Gastroesophageal sphincter (tissue), 4 donors: ENCODE data around the gene TTC13. TPM values are rescaled to one million over a fixed set of nuclear protein-coding genes. Genes with fewer than 3 reads are reported as not detected.

Experiments used
- ATAC-seq: fragments of 150-250 bp; one replicate; pipeline ENCODE4 v1.9.1; 2016; ENCODE audit warnings: mild to moderate bottlenecking, moderate library complexity
- H3K27ac ChIP-seq, 4 donors: fragments of 200-600 bp; sonication (generic) in 3 of 4; 1 replicate in 3 of 4; 2 replicates in 1 of 4; pipeline ENCODE4 v1.5.1; 2016 to 2019
- H3K27me3 ChIP-seq: fragments of 200-600 bp; sonication (generic); one replicate; pipeline ENCODE4 v1.5.1; 2019
- H3K36me3 ChIP-seq, 2 donors: fragments of 200-600 bp; sonication (generic); one replicate each; pipeline ENCODE4 v1.5.1; 2019; ENCODE audit warnings: control low read depth in 1 of 2
- H3K4me1 ChIP-seq, 3 donors: fragments of 200-600 bp; sonication (generic); 1 replicate in 2 of 3; 2 replicates in 1 of 3; pipeline ENCODE4 v1.5.1; 2016 to 2019; ENCODE audit warnings: control low read depth in 2 of 3
- H3K4me3 ChIP-seq, 2 donors: fragments of 200-600 bp; sonication (generic); one replicate each; pipeline ENCODE4 v1.5.1; 2019; ENCODE audit warnings: mild to moderate bottlenecking in 1 of 2, moderate library complexity in 1 of 2
- H3K9me3 ChIP-seq, 3 donors: fragments of 200-600 bp; sonication (generic); one replicate each; pipeline ENCODE4 v1.5.1; 2017 to 2019; ENCODE audit warnings: control low read depth in 2 of 3
- EP300 ChIP-seq: sonication (generic); formaldehyde crosslinking; IDR thresholded peaks from one replicate; pipeline ENCODE4 v1.6.1; 2017; ENCODE audit warnings: antibody characterized with exemption, mild to moderate bottlenecking
- POLR2A ChIP-seq, 2 donors: fragments of 450-650 bp; IDR thresholded peaks; one replicate each; pipeline ENCODE4 v1.6.1; 2017; ENCODE audit warnings: antibody characterized with exemption in 2 of 2, mild to moderate bottlenecking in 2 of 2, moderate library complexity in 1 of 2
- POLR2AphosphoS5 ChIP-seq: sonication (generic); formaldehyde crosslinking; IDR thresholded peaks from one replicate; pipeline ENCODE4 v1.6.1; 2017; ENCODE audit warnings: antibody characterized with exemption
- WGBS, 2 donors: methylation state at CpG; one replicate each; pipeline ENCODE4 v1.1.5; 2018; ENCODE audit warnings: low coverage in 1 of 2; 5-methylcytosine and 5-hydroxymethylcytosine counted together
- small RNA-seq, 4 donors: library from RNA; depleted of rRNA; stranded (forward); fragments of <200 nt; gene quantifications; one replicate each; pipeline ENCODE3, GENCODE V24; 2016
- total RNA-seq, 4 donors: library from RNA; depleted of rRNA; stranded (reverse); fragments of >200 nt; gene quantifications; one replicate each; pipeline ENCODE4 v1.1.0, GENCODE V29; 2016
- TF ChIP-seq, protein P1 (sequence below), 4 experiments: fragments of 200-600 bp in 2 of 4; fragments of 450-650 bp in 2 of 4; sonication (generic) in 1 of 4; IDR thresholded peaks; one replicate each; pipeline ENCODE4 v1.5.1; 2017 to 2019; ENCODE audit warnings: antibody characterized with exemption in 4 of 4, mild to moderate bottlenecking in 2 of 4, moderate library complexity in 2 of 4

The TTC13 gene
- total RNA-seq, 4 donors from 2014 or later, result 9.6 to 24.4 (median 13.7) TPM

DNA sequence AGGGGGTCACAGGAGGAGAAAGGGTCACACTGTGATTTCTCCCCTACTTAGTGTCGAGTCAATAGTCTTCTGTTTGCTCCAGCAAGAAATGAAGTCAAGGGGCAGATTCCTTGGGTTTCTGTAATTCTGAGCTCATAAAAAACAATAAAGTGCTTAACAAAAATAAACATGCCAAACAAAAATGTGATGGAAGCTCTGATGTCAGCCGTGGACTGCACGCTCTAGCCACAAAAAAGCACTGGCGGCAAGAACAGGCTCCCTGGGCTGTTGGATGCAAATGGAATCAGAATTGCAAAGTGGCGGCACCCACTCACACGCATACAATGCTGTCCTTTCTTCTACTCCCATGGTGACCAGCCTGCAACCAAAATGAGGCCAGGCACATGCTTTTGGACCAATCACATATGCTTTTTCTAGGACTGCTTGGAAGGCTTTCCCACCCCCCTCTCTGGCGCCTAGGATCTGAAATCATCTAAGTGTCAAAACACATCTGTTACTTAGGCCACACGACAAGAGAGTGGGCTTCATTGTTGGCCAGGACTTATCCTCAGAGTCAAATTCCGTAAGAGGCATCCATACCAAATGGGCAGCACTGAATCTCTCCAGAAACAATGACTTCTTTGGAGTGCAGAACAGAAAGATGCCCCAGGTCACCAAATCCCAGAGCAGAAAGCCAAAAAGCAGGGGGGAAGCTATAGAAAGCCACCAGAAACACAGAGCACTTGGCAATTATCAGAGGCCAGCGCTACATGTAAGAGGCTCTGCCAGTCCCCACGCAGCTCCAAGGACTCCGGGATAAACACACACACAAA is 119.5 kb downstream of the TTC13 start:
- TF ChIP-seq POLR2A (IDR thresholded peaks at IDR 0.05), result no peak
- TF ChIP-seq, protein P1, sequence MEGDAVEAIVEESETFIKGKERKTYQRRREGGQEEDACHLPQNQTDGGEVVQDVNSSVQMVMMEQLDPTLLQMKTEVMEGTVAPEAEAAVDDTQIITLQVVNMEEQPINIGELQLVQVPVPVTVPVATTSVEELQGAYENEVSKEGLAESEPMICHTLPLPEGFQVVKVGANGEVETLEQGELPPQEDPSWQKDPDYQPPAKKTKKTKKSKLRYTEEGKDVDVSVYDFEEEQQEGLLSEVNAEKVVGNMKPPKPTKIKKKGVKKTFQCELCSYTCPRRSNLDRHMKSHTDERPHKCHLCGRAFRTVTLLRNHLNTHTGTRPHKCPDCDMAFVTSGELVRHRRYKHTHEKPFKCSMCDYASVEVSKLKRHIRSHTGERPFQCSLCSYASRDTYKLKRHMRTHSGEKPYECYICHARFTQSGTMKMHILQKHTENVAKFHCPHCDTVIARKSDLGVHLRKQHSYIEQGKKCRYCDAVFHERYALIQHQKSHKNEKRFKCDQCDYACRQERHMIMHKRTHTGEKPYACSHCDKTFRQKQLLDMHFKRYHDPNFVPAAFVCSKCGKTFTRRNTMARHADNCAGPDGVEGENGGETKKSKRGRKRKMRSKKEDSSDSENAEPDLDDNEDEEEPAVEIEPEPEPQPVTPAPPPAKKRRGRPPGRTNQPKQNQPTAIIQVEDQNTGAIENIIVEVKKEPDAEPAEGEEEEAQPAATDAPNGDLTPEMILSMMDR (IDR thresholded peaks at IDR 0.05), result no peak
- no peak for TF ChIP-seq EP300
- peak; percentile 33 for TF ChIP-seq POLR2AphosphoS5
- WGBS, 2 donors, result 65 to 67% methylated on average over 6 to 11 of the region's 12 CpGs
- Histone ChIP-seq H3K27me3 (no peaks in the 10 kb centered on the region), H3K36me3 (peaks cover 0 to 18% of the 10 kb centered on the region in 2 donors), H3K27ac (peak overlapping the region in 1 of 4 donors; percentile 68), H3K4me1 (peaks cover 3 to 96% (median 8%) of the 10 kb centered on the region in 3 donors), H3K9me3 (no peaks in the 10 kb centered on the region), H3K4me3 (no peak overlapping the region)
- peak; percentile 14 for ATAC-seq

DNA sequence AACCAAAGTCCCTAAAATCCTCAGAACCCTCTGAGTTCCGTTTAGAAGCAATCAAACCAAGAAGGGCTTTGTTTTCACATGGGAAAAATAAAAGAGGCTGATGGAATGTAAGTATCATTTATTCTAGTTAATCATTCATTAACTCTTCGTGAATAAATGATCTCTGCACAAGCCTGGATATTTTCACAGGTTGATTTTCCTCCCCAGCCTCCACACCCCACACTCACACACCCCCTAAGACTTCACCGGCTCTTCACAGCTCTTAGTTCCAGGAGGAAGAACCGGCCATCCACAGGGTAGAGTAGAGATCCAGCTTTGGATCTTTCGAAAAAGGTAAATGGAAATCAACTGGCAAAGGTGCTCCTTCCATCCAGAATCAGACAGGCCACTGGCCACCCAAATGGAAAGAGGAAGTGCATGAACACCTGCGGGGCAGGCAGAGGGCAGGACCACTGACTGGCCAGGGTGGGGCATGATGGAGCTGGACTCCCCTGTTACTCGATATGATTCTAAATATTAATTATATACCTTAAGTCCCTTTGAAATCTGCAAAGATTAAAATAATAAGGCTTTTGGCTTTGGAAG is 120.3 kb downstream of the TTC13 start:
- ATAC-seq, result no peak
- Histone ChIP-seq H3K27me3 (no peaks in the 10 kb centered on the region), H3K36me3 (peaks cover 0 to 26% of the 10 kb centered on the region in 2 donors), H3K27ac (peak overlapping the region in 3 of 4 donors; percentile 31 to 68 (median 57)), H3K4me3 (no peak overlapping the region), H3K9me3 (no peaks in the 10 kb centered on the region), H3K4me1 (peaks cover under 1 to 96% (median 8%) of the 10 kb centered on the region in 3 donors)
- TF ChIP-seq, protein P1 (IDR thresholded peaks at IDR 0.05), result no peak
- no peak for TF ChIP-seq EP300
- TF ChIP-seq POLR2A (IDR thresholded peaks at IDR 0.05), result no peak
- TF ChIP-seq POLR2AphosphoS5, result no peak
- WGBS, 2 donors, result 71 to 75% methylated on average over 5 to 7 of the region's 7 CpGs

DNA sequence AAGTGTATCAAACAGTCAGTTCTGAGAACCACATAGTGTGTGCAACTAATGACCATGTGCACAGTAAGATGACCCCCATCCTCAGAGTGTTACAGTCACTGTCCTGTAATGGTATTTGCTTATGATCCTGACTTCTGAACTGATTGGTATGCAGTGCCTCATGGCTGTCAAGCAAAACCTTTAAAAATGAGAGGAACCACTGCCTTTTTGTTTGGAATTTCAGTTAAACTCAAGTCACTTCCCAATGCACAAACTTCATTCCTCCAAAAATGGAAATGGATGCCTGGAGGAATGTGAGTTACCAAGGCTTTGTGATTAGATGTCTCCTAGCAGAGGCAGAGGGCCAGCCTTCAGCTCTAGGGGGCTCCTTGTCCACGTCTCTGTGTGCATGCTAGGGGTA is 120.8 kb downstream of the TTC13 start:
- Histone ChIP-seq H3K9me3 (no peaks in the 10 kb centered on the region), H3K27me3 (no peaks in the 10 kb centered on the region), H3K36me3 (peaks cover 0 to 31% of the 10 kb centered on the region in 2 donors), H3K27ac (peak overlapping the region in 2 of 4 donors; percentile 57 to 68), H3K4me3 (no peak overlapping the region), H3K4me1 (peaks cover 0 to 94% (median 8%) of the 10 kb centered on the region in 3 donors)
- 60 to 64% methylated on average over 1 of the region's 1 CpG for WGBS, 2 donors
- TF ChIP-seq POLR2AphosphoS5 (no peak), POLR2A (IDR thresholded peaks at IDR 0.05) (no peak), EP300 (no peak)
- TF ChIP-seq, protein P1 (IDR thresholded peaks at IDR 0.05), result no peak
- no peak for ATAC-seq

DNA sequence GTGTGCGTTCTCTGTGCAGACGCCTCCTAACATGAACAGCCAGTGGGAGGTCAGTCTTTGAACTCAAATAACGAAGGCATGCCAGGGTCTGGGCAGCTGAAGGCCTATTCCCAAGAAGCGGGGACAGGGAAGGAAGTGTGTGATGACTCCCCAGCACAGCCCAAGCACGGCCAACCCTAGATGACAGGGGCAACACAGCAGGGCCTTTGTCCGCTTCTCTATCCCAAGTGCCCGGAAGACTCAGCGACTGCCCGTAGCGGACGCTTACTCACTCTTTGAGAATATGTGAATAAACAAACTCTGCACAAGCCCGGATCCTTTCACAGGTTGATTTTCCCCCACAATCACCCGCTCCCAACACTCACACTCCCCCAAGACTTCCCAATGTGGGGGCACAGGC is 121.6 kb downstream of the TTC13 start:
- WGBS, 2 donors, result 60 to 83% methylated on average over 4 to 8 of the region's 13 CpGs
- ATAC-seq, result peak; percentile 21
- Histone ChIP-seq H3K4me1 (peaks cover 0 to 89% (median 9%) of the 10 kb centered on the region in 3 donors), H3K36me3 (peaks cover 0 to 36% of the 10 kb centered on the region in 2 donors), H3K4me3 (no peak overlapping the region), H3K27me3 (no peaks in the 10 kb centered on the region), H3K27ac (peak overlapping the region; percentile 17 to 68 (median 40)), H3K9me3 (no peaks in the 10 kb centered on the region)
- TF ChIP-seq, protein P1 (IDR thresholded peaks at IDR 0.05), result no peak
- peak; percentile 60 for TF ChIP-seq POLR2AphosphoS5

Small RNA genes lying within 50 kb of the gene (small RNA-seq; reads per million reads assigned to genes)
- 0 reads per million in 4 donors for gene RN7SL837P

Other genes starting within 250 kb of the TTC13 start
- gene CAPN9, start 231.5 kb downstream of the TTC13 start, total RNA-seq, result 1 to 10 TPM in 1 of 4 donors, not detected in 3; 1.2 TPM
- 100 to 1,000 TPM; 115 to 219 (median 172) TPM for gene C1orf198, start 110.3 kb downstream of the TTC13 start, total RNA-seq
- gene ARV1, start 233 bp upstream of the TTC13 start, total RNA-seq, result 10 to 100 TPM; 10.5 to 37.4 (median 20.5) TPM
- gene FAM89A, start 61.4 kb upstream of the TTC13 start, total RNA-seq, result 10 to 100 TPM in 1 of 4 donors, 1 to 10 TPM in 3; 2.5 to 11.6 (median 7.7) TPM
- under 1 TPM in 2 of 4 donors, not detected in 2; 0.04 to 0.13 TPM for gene TRIM67, start 183.2 kb upstream of the TTC13 start, total RNA-seq